ENCODE data around the gene TOX3. TPM values are rescaled to one million over a fixed set of nuclear protein-coding genes. Genes with fewer than 3 reads are reported as not detected.

TOX3 gene
- total and polyA plus RNA-seq, 11 donors: 0.17 TPM; not detected in 10

DNA sequence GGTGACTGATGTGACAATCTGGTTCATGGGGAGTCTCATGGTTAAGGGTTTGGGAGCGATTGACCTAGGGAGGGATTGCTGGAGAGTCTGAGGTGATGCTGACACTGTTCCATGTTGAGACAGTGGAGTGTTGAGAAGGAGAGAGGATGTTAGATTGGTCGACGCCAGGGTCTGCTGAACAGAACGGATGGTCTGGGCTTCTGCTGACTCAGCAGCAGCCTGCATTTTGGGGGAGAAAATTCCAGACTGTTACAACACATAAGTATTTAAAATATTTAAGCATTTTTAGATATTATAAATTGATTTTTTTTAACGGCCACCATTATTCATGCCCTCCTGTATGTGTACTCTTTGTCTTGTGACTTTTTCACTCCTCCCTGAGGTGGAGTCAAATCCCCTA is 107.2 kb downstream of the TOX3 start:
- TF ChIP-seq, protein P1, sequence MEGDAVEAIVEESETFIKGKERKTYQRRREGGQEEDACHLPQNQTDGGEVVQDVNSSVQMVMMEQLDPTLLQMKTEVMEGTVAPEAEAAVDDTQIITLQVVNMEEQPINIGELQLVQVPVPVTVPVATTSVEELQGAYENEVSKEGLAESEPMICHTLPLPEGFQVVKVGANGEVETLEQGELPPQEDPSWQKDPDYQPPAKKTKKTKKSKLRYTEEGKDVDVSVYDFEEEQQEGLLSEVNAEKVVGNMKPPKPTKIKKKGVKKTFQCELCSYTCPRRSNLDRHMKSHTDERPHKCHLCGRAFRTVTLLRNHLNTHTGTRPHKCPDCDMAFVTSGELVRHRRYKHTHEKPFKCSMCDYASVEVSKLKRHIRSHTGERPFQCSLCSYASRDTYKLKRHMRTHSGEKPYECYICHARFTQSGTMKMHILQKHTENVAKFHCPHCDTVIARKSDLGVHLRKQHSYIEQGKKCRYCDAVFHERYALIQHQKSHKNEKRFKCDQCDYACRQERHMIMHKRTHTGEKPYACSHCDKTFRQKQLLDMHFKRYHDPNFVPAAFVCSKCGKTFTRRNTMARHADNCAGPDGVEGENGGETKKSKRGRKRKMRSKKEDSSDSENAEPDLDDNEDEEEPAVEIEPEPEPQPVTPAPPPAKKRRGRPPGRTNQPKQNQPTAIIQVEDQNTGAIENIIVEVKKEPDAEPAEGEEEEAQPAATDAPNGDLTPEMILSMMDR (IDR thresholded peaks at IDR 0.05): no peak
- no peak for TF ChIP-seq POLR2A (IDR thresholded peaks at IDR 0.05)
- no peak for DNase-seq
- Histone ChIP-seq H3K36me3 (no peaks in the 10 kb centered on the region), H3K27me3 (peaks cover 0 to 4% (median 0%) of the 10 kb centered on the region in 9 donors), H3K27ac (no peak overlapping the region), H3K9me3 (peaks cover 0 to 3% (median 0%) of the 10 kb centered on the region in 12 donors), H3K4me3 (no peak overlapping the region), H3K4me1 (no peaks in the 10 kb centered on the region)
- ATAC-seq: no peak
- intact Hi-C loops (cut with DNase I): no loop called here
- 80 to 89% (median 85%) methylated on average over 5 of the region's 5 CpGs for WGBS, 4 donors

- 67 to 82% (median 74%) methylated on average over 11 of the region's 11 CpGs for WGBS, 4 donors
- TF ChIP-seq, protein P1 (IDR thresholded peaks at IDR 0.05): no peak
- no peak for TF ChIP-seq POLR2A (IDR thresholded peaks at IDR 0.05)
- H3K27me3 ChIP-seq: peaks cover 0 to 4% (median 0%) of the 10 kb centered on the region in 9 donors
- H3K4me3 ChIP-seq: no peak overlapping the region
- intact Hi-C loops (cut with DNase I): no loop called here
- H3K4me1 ChIP-seq: no peaks in the 10 kb centered on the region
- DNase-seq (peak in 1 of 5 donors; percentile 38), ATAC-seq (no peak)
- H3K36me3 ChIP-seq: no peaks in the 10 kb centered on the region
- H3K9me3 ChIP-seq: peaks cover 0 to 3% (median 0%) of the 10 kb centered on the region in 12 donors
- H3K27ac ChIP-seq: no peak overlapping the region
Observed at GRCh38 chr16:52439171-52439701, 107.7 kb downstream of the TOX3 start.

GRCh38 chr16:52437277-52437670 is 109.7 kb downstream of the TOX3 start:
- intact Hi-C loops (cut with DNase I): no loop called here
- Histone ChIP-seq H3K36me3 (no peaks in the 10 kb centered on the region), H3K27me3 (peaks cover 0 to 4% (median 0%) of the 10 kb centered on the region in 9 donors), H3K4me3 (no peak overlapping the region), H3K27ac (no peak overlapping the region), H3K9me3 (peaks cover 0 to 3% (median 0%) of the 10 kb centered on the region in 12 donors), H3K4me1 (no peaks in the 10 kb centered on the region)
- DNase-seq (no peak), ATAC-seq (no peak)
- 90 to 96% (median 92%) methylated on average over 4 of the region's 4 CpGs for WGBS, 4 donors
- TF ChIP-seq, protein P1 (IDR thresholded peaks at IDR 0.05): no peak
- TF ChIP-seq POLR2A (IDR thresholded peaks at IDR 0.05): no peak

- intact Hi-C loops (cut with DNase I): no loop called here
- Histone ChIP-seq H3K4me3 (no peak overlapping the region), H3K4me1 (no peaks in the 10 kb centered on the region), H3K36me3 (no peaks in the 10 kb centered on the region), H3K27me3 (peaks cover 0 to under 1% (median 0%) of the 10 kb centered on the region in 9 donors), H3K27ac (no peak overlapping the region), H3K9me3 (peaks cover 0 to 3% (median 0%) of the 10 kb centered on the region in 12 donors)
- ATAC-seq (no peak), DNase-seq (no peak)
- WGBS, 4 donors: 71 to 87% (median 81%) methylated on average over 2 of the region's 2 CpGs
- TF ChIP-seq POLR2A (IDR thresholded peaks at IDR 0.05): no peak
- TF ChIP-seq, protein P1 (IDR thresholded peaks at IDR 0.05): no peak
Observed at GRCh38 chr16:52436339-52437276, 110.3 kb downstream of the TOX3 start.

Measured in heart left ventricle (tissue), 16 donors.